ENCODE measurements around the gene MFSD12. TPM values are rescaled to one million over a fixed set of nuclear protein-coding genes. Genes with fewer than 3 reads are reported as not detected.
A peak's percentile ranks its signal among the peaks of the same experiment; 100 is the strongest.

Gene MFSD12
- total and polyA plus RNA-seq, 2 of the 8 experiments (the other 6 are each of a cell fraction or from before 2014, with no cell fraction given), result 59.6 to 71.3 TPM

- no peak for TF ChIP-seq SAP30 (IDR thresholded peaks at IDR 0.05; ENCODE audit: insufficient read depth, insufficient replicate concordance, low read length)
- TF ChIP-seq JUND (IDR thresholded peaks at IDR 0.05; ENCODE audit: low read length), result no peak
- TF ChIP-seq KDM1A (IDR thresholded peaks at IDR 0.05; ENCODE audit: borderline replicate concordance, low read length), result peak; percentile 32; the same call in 1 of the 2 replicates
- no peak for TF ChIP-seq TAF7 (optimal IDR thresholded peaks at IDR 0.05; ENCODE audit: borderline replicate concordance, low read depth, low read length)
- no peak for TF ChIP-seq CBX5 (IDR thresholded peaks at IDR 0.05; ENCODE audit: low read depth, low read length)
- TF ChIP-seq POLR2AphosphoS5 (IDR thresholded peaks at IDR 0.05; ENCODE audit: low read depth, low read length), result no peak
- H2BK5ac ChIP-seq (ENCODE audit: low read depth, low read length), result no peak overlapping the region
- no peaks in the 10 kb centered on the region for H3K79me1 ChIP-seq (ENCODE audit: low read depth, low read length)
- no peak overlapping the region for H3K4me3 ChIP-seq (ENCODE audit: extremely low read depth in 1 of 4, insufficient read depth in 2 of 4, low read depth in 3 of 4, low read length in 4 of 4)
- H4K20me1 ChIP-seq (replicated peaks in 1 of 2; ENCODE audit: control insufficient read depth in 1 of 2, insufficient read depth in 2 of 2, low read length in 2 of 2), result no peaks in the 10 kb centered on the region
- H3K9me3 ChIP-seq (ENCODE audit: insufficient read depth in 2 of 2, low read depth in 1 of 2, low read length in 1 of 2), result no peaks in the 10 kb centered on the region
- ChIA-PET POLR2A (ENCODE audit: partially characterized antibody) (interaction anchor here (0.7 to 1.5 kb wide), 2 partner anchors 18 to 19 kb away, joined by 4 read pairs; no protein-coding TSS in a partner anchor), CTCF (ENCODE audit: partially characterized antibody) (interaction anchor here (0.6 to 1.8 kb wide), 3 partner anchors 11 to 23 kb away, joined by 3 to 8 read pairs (median 4); no protein-coding TSS in a partner anchor)
- FAIRE-seq, result no peak
- no peaks in the 10 kb centered on the region for H3K36me3 ChIP-seq (ENCODE audit: control insufficient read depth in 2 of 4, insufficient read depth in 4 of 4, low read length in 3 of 4)
- H4K8ac ChIP-seq (ENCODE audit: extremely low read depth, insufficient read depth, low read length), result no peak overlapping the region
- H2BK20ac ChIP-seq (ENCODE audit: low read length), result no peak overlapping the region
- H3K27me3 ChIP-seq (replicated peaks in 1 of 4; ENCODE audit: control insufficient read depth in 3 of 4, extremely low read depth in 1 of 4, insufficient read depth in 3 of 4, low read length in 3 of 4), result peaks cover 0 to 7% (median 0%) of the 10 kb centered on the region in 4 experiments; a peak in 1 of 7 replicates
- H3K23me2 ChIP-seq (ENCODE audit: low read depth, low read length), result no peaks in the 10 kb centered on the region
- no peak overlapping the region for H3K56ac ChIP-seq (replicated peaks; ENCODE audit: insufficient read length, low read depth, low read length)
- H2BK15ac ChIP-seq (ENCODE audit: low read length), result no peak overlapping the region
- 86% methylated on average over 15 of the region's 17 CpGs; no CpG with 5 or more reads in 1 of the 2 experiments for WGBS, 2 experiments (ENCODE audit: extremely low coverage in 1 of 2, insufficient coverage in 1 of 2, insufficient read length in 1 of 2, insufficient replicate concordance in 2 of 2, low coverage in 1 of 2, low lambda C conversion rate in 2 of 2, missing lambda C conversion rate in 1 of 2)
- no peak overlapping the region for H2AFZ ChIP-seq (ENCODE audit: low read length)
- H3K79me2 ChIP-seq (ENCODE audit: control insufficient read depth in 1 of 2, insufficient read depth in 2 of 2, low read length in 2 of 2), result no peaks in the 10 kb centered on the region
- DNase-seq (ENCODE audit: low read depth in 1 of 2, low spot score in 2 of 2), result no peak
- no peak overlapping the region for H3K18ac ChIP-seq (ENCODE audit: extremely low read depth, low read length)
- no peak overlapping the region for H4K91ac ChIP-seq (replicated peaks; ENCODE audit: insufficient read length, low read length)
- H3K9ac ChIP-seq (replicated peaks in 1 of 4; ENCODE audit: extremely low read depth in 1 of 4, low read depth in 3 of 4, low read length in 3 of 4), result no peak overlapping the region
- H3K27ac ChIP-seq (ENCODE audit: low read depth, low read length), result no peak overlapping the region
- no peak overlapping the region for H3K23ac ChIP-seq (ENCODE audit: insufficient read length)
- H3K4me2 ChIP-seq (ENCODE audit: insufficient read depth in 1 of 2, low read depth in 2 of 2, low read length in 2 of 2), result no peak overlapping the region
- H4K5ac ChIP-seq (ENCODE audit: insufficient read length, low read depth, low read length), result no peak overlapping the region
- H3K14ac ChIP-seq (ENCODE audit: insufficient read length), result no peak overlapping the region
- no peak overlapping the region for H2AK5ac ChIP-seq (ENCODE audit: low read depth, low read length)
- no peak overlapping the region for H2BK120ac ChIP-seq (replicated peaks; ENCODE audit: low read depth, low read length)
- H2BK12ac ChIP-seq (ENCODE audit: low read depth, low read length), result no peak overlapping the region
- no peaks in the 10 kb centered on the region for H3K4me1 ChIP-seq (replicated peaks in 1 of 4; ENCODE audit: control insufficient read depth in 3 of 4, insufficient read depth in 4 of 4, low read length in 3 of 4)
- H3K4ac ChIP-seq (replicated peaks; ENCODE audit: insufficient read length, low read depth, low read length), result no peak overlapping the region
These were observed 6.5 kb upstream of the MFSD12 start for GRCh38 chr19:3563709-3564524.

Measured in H1 (cell line).